Purkinje cell (primary cell): ENCODE results near the gene MRPS16. TPM values are rescaled to one million over a fixed set of nuclear protein-coding genes. Genes with fewer than 3 reads are reported as not detected.

ENCODE experiments used
- polyA plus RNA-seq: library from polyadenylated mRNA; unstranded; fragments of >200 nt; fragmentation: Nextera tagmentation; gene quantifications from 2 replicates; pipeline ENCODE4 v1.2.1, GENCODE V29; 2014

MRPS16 gene
- polyA plus RNA-seq = 22.2 and 49.5 TPM in 2 replicates

GRCh38 chr10:73252445-73253224 lies at the start of gene MRPS16:
Gene MRPS16, minus strand, starts transcription at chr10:73252644. Its CDS starts 162 bp downstream, at chr10:73252482.

DNA sequence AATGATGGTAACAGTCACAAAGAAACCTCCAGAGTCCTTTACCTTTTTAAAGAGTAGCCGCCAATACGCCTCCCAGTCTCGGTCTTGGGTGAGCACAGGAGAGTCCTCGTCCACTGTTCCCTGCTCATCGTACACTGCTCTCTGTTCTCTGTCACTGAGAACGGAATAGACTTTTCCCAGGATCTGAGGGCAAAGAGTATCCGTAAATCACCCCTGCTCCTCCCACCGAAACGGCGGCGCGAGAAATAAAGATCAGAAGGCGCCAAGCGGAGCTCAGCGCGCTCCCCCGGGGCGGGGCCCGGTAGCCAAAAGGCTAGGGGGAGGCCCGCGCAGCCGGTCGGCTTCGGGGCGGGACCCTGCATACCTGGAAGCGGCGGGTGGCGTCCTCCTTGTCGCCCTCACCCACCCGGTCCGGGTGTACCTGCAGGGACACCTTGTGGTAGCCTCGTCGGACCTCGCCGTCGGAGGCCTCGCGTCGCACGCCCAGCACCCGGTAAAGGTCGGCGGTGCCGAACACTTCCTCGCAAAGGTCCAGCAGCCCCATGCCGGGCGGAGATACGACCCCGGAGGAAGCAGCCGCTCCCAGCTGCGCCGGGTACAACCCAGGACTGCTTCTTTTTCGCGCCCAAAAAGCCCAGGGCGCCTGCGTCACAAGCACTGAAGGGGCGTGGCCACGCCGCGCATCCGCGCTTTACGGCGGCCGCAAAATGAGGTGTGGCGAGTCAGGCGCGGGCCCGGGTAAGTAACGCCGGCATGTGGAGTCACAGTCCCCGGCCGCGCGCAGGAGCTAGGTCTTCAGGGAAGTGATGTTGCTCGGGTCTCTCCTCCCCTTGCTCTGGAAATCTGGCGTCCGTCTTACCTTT lies 5.6 kb downstream of the MRPS16 start, which contains the start of gene DNAJC9:
TSS of gene DNAJC9 (minus strand) at position 610 of the 863 bp plus-strand sequence. CDS start at position 544, 66 bp downstream.

Other genes with a start within 250 kb of the MRPS16 start
- 9.3 and 13.7 TPM in 2 replicates for gene P4HA1, start 155.8 kb downstream of the MRPS16 start, polyA plus RNA-seq
- not detected in 2 replicates for gene NUDT13, start 142.2 kb downstream of the MRPS16 start, polyA plus RNA-seq
- 23.9 and 27.6 TPM in 2 replicates for gene ECD, start 84.6 kb downstream of the MRPS16 start, polyA plus RNA-seq
- gene FAM149B1, start 84.5 kb downstream of the MRPS16 start, polyA plus RNA-seq = 8.5 and 12.6 TPM in 2 replicates
- 7.5 and 8.6 TPM in 2 replicates for gene DNAJC9, start 5.4 kb downstream of the MRPS16 start, polyA plus RNA-seq
- 2.9 and 6.3 TPM in 2 replicates for gene CFAP70, start 106.2 kb upstream of the MRPS16 start, polyA plus RNA-seq
- gene ANXA7, start 161.4 kb upstream of the MRPS16 start, polyA plus RNA-seq = 126 and 140 TPM in 2 replicates
- 0.20 and 0.36 TPM in 2 replicates for gene MSS51, start 180.9 kb upstream of the MRPS16 start, polyA plus RNA-seq
- 163 and 177 TPM in 2 replicates for gene PPP3CB, start 243.4 kb upstream of the MRPS16 start, polyA plus RNA-seq